Gastrocnemius medialis (tissue), 4 donors: ENCODE data around the gene PLAGL2. TPM values are rescaled to one million over a fixed set of nuclear protein-coding genes. Genes with fewer than 3 reads are reported as not detected.
"Not testable (repeated sequence)": the region's sequence is repeated elsewhere in the genome, so short reads cannot be mapped to it uniquely, and the experiment has no call there.

Source experiments
- ATAC-seq, 2 donors: fragments of 150-250 bp; one replicate each; pipeline ENCODE4 v1.9.1; 2016
- DNase-seq, 2 donors: peaks; one replicate each; pipeline ENCODE4 v3.0.0-alpha.2; 2019
- H3K27ac ChIP-seq, 4 donors: fragments of 200-600 bp; sonication (generic); 1 replicate in 1 of 4; 2 replicates in 3 of 4; pipeline ENCODE4 v1.5.1; 2016 to 2018; ENCODE audit warnings: mild to moderate bottlenecking in 2 of 4, moderate library complexity in 1 of 4
- H3K27me3 ChIP-seq, 3 donors: fragments of 200-600 bp; sonication (generic) in 2 of 3; 1 replicate in 1 of 3; 2 replicates in 2 of 3; pipeline versions ENCODE4 v1.5.1 to v1.6.0; 2016 to 2019; ENCODE audit warnings: mild to moderate bottlenecking in 1 of 3, moderate library complexity in 1 of 3
- H3K36me3 ChIP-seq, 2 donors: fragments of 200-600 bp; sonication (generic) in 1 of 2; one replicate each; pipeline ENCODE4 v1.5.1; 2017 to 2018
- H3K4me1 ChIP-seq, 2 donors: fragments of 200-600 bp; sonication (generic) in 1 of 2; one replicate each; pipeline ENCODE4 v1.5.1; 2016 to 2017; ENCODE audit warnings: mild to moderate bottlenecking in 2 of 2
- H3K4me3 ChIP-seq, 4 donors: fragments of 200-600 bp; sonication (generic) in 3 of 4; 1 replicate in 1 of 4; 2 replicates in 3 of 4; pipeline ENCODE4 v1.5.1; 2016 to 2019; ENCODE audit warnings: mild to moderate bottlenecking in 2 of 4
- H3K9me3 ChIP-seq, 3 donors: fragments of 200-600 bp; sonication (generic) in 2 of 3; 1 replicate in 1 of 3; 2 replicates in 2 of 3; pipeline ENCODE4 v1.5.1; 2016 to 2019
- POLR2A ChIP-seq, 2 donors: fragments of 450-650 bp; IDR thresholded peaks; one replicate each; pipeline ENCODE4 v1.6.1; 2017; ENCODE audit warnings: antibody characterized with exemption in 2 of 2, mild to moderate bottlenecking in 2 of 2, moderate library complexity in 2 of 2
- in situ Hi-C, 4 donors: fragments of 200-750 bp; cut with MboI; loops; one replicate each; pipeline versions ENCODE4 v1.15.0 to v1.8.0; 2017; ENCODE audit warnings: low sequenced_read_pairs in 4 of 4
- intact Hi-C: fragments of 100-400 bp; cut with DNase I; formaldehyde crosslinking; loops from one replicate; pipeline ENCODE4 v1.15.1; 2023; ENCODE audit warnings: low total_unique reads
- total RNA-seq, 4 donors: library from RNA; depleted of rRNA; stranded (reverse); fragments of >200 nt; gene quantifications; one replicate each; pipeline versions ENCODE4 v1.1.0 to v1.2.3, GENCODE V29; 2016
- TF ChIP-seq, protein P1 (sequence below), 5 experiments: fragments of 450-650 bp in 3 of 5; fragments of 200-600 bp in 2 of 5; sonication (generic) in 2 of 5; IDR thresholded peaks in 4 of 5; conservative IDR thresholded peaks in 1 of 5; 1 replicate in 4 of 5; 2 replicates in 1 of 5; pipeline ENCODE4 v1.5.1; 2016 to 2019; ENCODE audit warnings: antibody characterized with exemption in 5 of 5, mild to moderate bottlenecking in 3 of 5, moderate library complexity in 3 of 5

The PLAGL2 gene
- total RNA-seq, 4 donors from 2014 or later, result 1.4 to 6.5 (median 5.8) TPM

DNA sequence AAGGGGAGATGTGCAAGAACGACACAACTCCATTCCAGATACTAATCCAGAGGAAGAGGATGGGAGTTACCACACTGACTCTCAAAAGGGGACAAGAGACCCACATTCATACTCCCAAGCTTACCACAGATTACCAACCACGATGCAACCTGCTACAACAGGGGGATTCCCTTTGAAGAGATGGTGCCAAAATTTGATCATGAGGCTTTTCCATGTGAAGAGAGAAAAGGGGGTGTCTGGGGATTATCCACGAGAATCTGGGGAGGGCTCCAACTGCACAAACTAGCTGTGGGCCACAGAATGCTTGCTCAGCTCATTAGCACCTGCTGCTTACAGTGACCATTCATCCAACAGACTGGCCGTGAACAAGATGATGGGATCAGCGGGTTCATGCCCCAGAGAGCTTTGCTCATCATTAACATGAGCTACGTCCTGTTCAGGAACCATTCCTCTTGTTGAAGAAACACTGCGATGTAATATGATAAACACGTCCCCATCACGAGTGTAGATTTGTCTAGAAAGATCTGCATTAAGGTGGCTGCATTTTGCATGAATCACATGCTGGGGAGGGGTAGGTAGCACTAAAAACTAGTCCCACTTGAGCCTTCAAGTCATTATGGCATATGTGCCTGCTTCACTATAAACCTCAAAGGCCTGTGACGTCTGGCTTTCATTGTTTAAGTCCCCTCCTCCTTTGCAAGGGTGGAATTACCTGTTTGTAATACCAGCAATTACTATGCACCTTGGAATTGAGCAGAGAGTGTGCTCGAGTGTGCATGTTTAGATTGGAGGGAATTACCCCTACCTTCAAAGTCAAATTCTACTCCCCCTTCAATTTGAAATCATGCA is 4.0 kb downstream of the PLAGL2 start:
- intact Hi-C loops, result loop anchor here (2.0 to 10.0 kb wide), 2 partner anchors 87 to 689 kb away; partner anchors contain the start of gene HM13
- in situ Hi-C loops, result loop anchor here in 1 of 4 donors (10.0 kb wide), 1 partner anchor 89 kb away; no protein-coding TSS in a partner anchor
- TF ChIP-seq, protein P1, sequence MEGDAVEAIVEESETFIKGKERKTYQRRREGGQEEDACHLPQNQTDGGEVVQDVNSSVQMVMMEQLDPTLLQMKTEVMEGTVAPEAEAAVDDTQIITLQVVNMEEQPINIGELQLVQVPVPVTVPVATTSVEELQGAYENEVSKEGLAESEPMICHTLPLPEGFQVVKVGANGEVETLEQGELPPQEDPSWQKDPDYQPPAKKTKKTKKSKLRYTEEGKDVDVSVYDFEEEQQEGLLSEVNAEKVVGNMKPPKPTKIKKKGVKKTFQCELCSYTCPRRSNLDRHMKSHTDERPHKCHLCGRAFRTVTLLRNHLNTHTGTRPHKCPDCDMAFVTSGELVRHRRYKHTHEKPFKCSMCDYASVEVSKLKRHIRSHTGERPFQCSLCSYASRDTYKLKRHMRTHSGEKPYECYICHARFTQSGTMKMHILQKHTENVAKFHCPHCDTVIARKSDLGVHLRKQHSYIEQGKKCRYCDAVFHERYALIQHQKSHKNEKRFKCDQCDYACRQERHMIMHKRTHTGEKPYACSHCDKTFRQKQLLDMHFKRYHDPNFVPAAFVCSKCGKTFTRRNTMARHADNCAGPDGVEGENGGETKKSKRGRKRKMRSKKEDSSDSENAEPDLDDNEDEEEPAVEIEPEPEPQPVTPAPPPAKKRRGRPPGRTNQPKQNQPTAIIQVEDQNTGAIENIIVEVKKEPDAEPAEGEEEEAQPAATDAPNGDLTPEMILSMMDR (IDR thresholded peaks at IDR 0.05 in 4 of 5, conservative IDR thresholded peaks at IDR 0.05 in 1 of 5), result no peak
- TF ChIP-seq POLR2A (IDR thresholded peaks at IDR 0.05), result no peak
- Histone ChIP-seq H3K27ac (peak overlapping the region; percentile 87 to 97 (median 94)), H3K4me1 (peaks cover 68 to 73% of the 10 kb centered on the region in 2 donors), H3K36me3 (peaks cover 0 to 34% of the 10 kb centered on the region in 2 donors), H3K4me3 (peak overlapping the region in 1 of 4 donors; percentile 76), H3K27me3 (no peaks in the 10 kb centered on the region), H3K9me3 (no peaks in the 10 kb centered on the region)
- no peak for DNase-seq
- peak in 1 of 2 donors; percentile 33 for ATAC-seq

DNA sequence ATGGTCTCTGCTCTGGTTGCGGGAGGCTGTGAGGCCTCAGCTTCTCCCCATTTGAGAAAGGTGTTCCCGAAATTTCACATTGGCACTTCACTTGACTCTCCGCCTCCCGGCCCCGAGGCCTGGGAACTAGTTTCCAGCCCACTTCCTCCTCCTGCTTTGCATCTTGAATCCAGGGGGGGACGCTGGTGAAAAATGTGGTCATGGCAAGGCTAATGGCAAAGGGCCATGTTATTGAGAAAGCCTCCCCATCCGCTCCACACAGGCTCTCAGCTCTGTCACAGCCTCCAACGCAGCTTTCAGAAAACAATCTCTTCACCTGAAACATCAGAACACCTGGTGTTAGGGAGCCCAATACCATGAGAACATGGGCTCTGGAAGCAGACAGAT is 5.6 kb downstream of the PLAGL2 start:
- Histone ChIP-seq H3K27ac (peak overlapping the region; percentile 87 to 97 (median 94)), H3K36me3 (peaks cover 0 to 50% of the 10 kb centered on the region in 2 donors), H3K4me3 (no peak overlapping the region), H3K27me3 (no peaks in the 10 kb centered on the region), H3K4me1 (peaks cover 63 to 70% of the 10 kb centered on the region in 2 donors), H3K9me3 (no peaks in the 10 kb centered on the region)
- DNase-seq, result no peak
- TF ChIP-seq, protein P1 (IDR thresholded peaks at IDR 0.05 in 4 of 5, conservative IDR thresholded peaks at IDR 0.05 in 1 of 5), result no peak
- no peak for TF ChIP-seq POLR2A (IDR thresholded peaks at IDR 0.05)
- intact Hi-C loops (loop anchor here (10.0 kb wide), 1 partner anchor 687 kb away; the partner anchor contains the start of gene HM13), in situ Hi-C loops (loop anchor here in 1 of 4 donors (10.0 kb wide), 1 partner anchor 87 kb away; no protein-coding TSS in a partner anchor)
- ATAC-seq, result no peak

DNA sequence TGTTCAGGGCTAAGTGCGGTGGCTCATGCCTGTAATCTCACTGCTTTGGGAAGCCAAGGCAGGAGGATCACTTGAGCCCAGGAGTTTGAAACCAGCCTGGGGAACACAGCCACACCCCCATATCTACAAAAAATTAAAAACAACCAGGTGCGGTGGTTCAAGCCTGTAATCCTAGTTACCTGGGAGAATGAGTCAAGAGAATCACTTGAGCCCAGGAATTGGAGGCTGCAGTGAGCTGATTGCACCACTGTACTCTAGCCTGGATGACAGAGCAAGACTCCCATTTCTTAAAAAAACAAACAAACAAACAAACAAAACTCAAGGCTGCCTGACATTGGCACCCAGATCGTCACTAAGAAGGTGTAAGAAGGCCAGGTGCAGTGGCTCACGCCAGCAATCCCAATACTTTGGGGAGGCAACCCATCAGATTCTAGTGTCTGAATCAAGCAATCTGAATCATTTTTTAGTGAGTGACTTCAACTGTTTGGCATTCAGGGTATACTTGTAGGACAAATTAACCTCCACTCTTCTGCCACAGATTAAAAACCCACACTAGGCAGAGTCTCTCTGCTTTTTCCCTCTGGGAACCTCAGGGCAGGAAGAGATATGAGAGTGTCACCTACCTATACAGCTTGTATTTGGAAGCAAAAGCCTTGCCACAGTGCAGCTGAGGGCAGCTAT is 6.1 kb downstream of the PLAGL2 start:
- H3K27ac ChIP-seq, result peak overlapping the region; percentile 87 to 97 (median 94)
- no peak for DNase-seq
- H3K4me3 ChIP-seq, result no peak overlapping the region
- H3K9me3 ChIP-seq, result no peaks in the 10 kb centered on the region
- in situ Hi-C loops (loop anchor here in 1 of 4 donors (10.0 kb wide), 1 partner anchor 87 kb away; no protein-coding TSS in a partner anchor), intact Hi-C loops (loop anchor here (10.0 kb wide), 1 partner anchor 687 kb away; the partner anchor contains the start of gene HM13)
- ATAC-seq, result no peak
- peaks cover 63 to 65% of the 10 kb centered on the region in 2 donors for H3K4me1 ChIP-seq
- H3K36me3 ChIP-seq, result peaks cover 0 to 55% of the 10 kb centered on the region in 2 donors
- TF ChIP-seq, protein P1 (IDR thresholded peaks at IDR 0.05 in 4 of 5, conservative IDR thresholded peaks at IDR 0.05 in 1 of 5), result no peak
- no peak for TF ChIP-seq POLR2A (IDR thresholded peaks at IDR 0.05)
- no peaks in the 10 kb centered on the region for H3K27me3 ChIP-seq

DNA sequence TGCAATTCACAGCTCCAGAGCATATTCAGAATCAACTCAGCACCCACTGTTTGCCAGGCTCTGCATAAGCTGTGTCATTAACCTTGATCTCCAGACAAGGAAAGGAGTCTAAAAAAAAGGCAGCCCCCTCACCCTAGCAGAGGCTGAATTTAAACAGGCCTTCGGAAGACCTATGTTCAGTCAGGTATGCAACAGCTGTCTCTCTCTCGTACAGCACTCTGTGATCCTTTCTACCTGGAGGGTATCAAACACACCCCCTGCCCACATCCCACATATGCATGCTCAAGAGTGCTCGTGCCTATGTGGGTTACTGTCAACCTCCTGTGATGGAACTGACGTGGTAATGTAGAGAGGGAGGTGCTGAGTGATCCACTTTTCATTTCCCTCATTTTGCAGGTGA is 8.5 kb downstream of the PLAGL2 start:
- intact Hi-C loops (no loop called here), in situ Hi-C loops (no loop called here)
- H3K4me3 ChIP-seq, result no peak overlapping the region
- TF ChIP-seq POLR2A (IDR thresholded peaks at IDR 0.05), result no peak
- TF ChIP-seq, protein P1 (IDR thresholded peaks at IDR 0.05 in 4 of 5, conservative IDR thresholded peaks at IDR 0.05 in 1 of 5), result no peak
- H3K27ac ChIP-seq, result peak overlapping the region; percentile 7 to 97 (median 62)
- peaks cover 0 to 72% of the 10 kb centered on the region in 2 donors for H3K36me3 ChIP-seq
- ATAC-seq (no peak), DNase-seq (no peak)
- no peaks in the 10 kb centered on the region for H3K27me3 ChIP-seq
- H3K9me3 ChIP-seq, result no peaks in the 10 kb centered on the region
- peaks cover 45 to 56% of the 10 kb centered on the region in 2 donors for H3K4me1 ChIP-seq

DNA sequence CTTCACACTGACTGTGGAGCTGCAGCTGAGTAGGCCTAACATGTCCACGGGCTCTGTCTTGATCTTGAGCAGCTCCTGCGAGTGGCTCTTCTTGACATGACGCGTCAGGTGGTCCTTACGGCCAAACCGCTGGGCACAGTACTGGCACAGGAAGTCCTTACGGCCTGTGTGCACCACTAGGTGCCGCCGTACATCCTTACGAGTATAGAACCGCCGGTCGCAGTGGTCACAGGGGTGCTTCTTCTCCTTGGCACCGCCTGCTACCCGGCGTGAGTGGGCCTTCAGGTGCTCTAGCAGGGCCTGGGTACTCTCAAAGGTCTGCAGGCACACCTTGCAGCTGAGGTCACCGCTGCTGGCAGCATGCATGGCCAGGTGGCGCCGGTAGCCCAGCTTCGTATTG is 10.4 kb downstream of the PLAGL2 start:
- H3K4me3 ChIP-seq, H3K27ac ChIP-seq, H3K27me3 ChIP-seq, intact Hi-C loops, H3K9me3 ChIP-seq, ATAC-seq, in situ Hi-C loops, DNase-seq: not testable (repeated sequence)
- Histone ChIP-seq H3K4me1 (peaks cover 37 to 55% of the 10 kb centered on the region in 2 donors), H3K36me3 (peaks cover 0 to 72% of the 10 kb centered on the region in 2 donors)

DNA sequence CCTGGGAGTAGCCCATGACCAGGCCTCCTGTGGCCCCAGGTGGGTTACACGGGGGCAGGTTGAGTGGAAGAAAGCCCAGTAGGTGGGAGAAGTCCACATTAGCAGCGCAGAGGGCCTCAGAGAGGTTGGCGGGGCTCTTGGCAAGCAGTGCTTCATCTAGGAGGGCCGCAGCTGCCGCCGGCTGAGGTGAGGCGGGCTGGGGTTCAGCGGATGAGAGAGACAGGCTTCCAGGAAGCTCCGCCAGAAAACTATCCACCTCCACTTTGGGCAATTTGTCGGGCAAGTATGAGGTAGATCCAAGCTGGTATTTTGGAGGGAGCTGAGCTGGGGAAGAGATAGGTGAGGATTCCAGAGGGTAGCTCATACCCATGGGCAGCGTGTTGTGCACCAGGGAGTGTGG is 10.9 kb downstream of the PLAGL2 start:
- peak overlapping the region in 2 of 4 donors; percentile 44 to 46 for H3K27ac ChIP-seq
- H3K36me3 ChIP-seq, result peaks cover 0 to 68% of the 10 kb centered on the region in 2 donors
- ATAC-seq, H3K27me3 ChIP-seq, intact Hi-C loops, in situ Hi-C loops, H3K9me3 ChIP-seq, DNase-seq, H3K4me3 ChIP-seq: not testable (repeated sequence)
- H3K4me1 ChIP-seq, result peaks cover 31 to 49% of the 10 kb centered on the region in 2 donors
